HG02981 (cell line): ENCODE results near the gene VRK1.
"Not testable (repeated sequence)": the region's sequence is repeated elsewhere in the genome, so short reads cannot be mapped to it uniquely, and the experiment has no call there.

Experiments used
- ATAC-seq: cut with Tn5 transposase; IDR thresholded peaks from one replicate; pipeline ENCODE4 v1.9.1; 2021; ENCODE audit warnings: mild to moderate bottlenecking, moderate library complexity; ENCODE audit not compliant: unreplicated experiment

The VRK1 gene, protein sequence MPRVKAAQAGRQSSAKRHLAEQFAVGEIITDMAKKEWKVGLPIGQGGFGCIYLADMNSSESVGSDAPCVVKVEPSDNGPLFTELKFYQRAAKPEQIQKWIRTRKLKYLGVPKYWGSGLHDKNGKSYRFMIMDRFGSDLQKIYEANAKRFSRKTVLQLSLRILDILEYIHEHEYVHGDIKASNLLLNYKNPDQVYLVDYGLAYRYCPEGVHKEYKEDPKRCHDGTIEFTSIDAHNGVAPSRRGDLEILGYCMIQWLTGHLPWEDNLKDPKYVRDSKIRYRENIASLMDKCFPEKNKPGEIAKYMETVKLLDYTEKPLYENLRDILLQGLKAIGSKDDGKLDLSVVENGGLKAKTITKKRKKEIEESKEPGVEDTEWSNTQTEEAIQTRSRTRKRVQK

DNA sequence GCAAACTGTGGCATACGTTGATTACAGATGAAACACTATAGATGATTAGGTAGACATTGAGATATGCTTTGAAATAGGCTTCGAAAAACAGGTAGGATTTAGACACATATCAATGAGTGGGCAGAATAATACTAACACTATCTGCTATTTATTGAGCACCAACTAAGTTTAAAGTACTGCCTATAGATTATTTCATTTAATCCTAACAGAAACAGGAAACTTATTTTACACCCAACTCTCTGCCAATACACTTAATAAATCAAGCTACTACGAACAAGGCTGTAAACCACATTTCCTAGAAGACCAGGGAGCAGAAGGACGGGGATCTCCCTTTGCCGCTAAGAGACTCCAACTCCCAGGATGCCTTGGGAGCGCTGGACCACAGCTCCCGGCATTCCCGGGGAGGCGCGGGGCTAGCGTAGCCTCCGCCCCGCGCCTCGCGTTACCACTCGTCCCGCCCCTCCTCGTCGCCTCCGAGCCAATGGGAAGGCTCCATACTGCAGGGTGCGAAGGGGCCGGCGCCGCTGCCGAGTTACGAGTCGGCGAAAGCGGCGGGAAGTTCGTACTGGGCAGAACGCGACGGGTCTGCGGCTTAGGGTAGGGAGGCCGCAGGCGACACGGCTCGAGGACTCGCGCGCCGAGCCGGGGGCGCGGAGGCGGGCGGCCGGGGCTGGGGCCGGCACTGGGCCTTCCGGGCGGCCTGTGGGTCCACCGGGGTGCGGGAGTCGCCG, at the start of gene VRK1:
TSS of gene VRK1 (plus strand) at position 532 of the 731 bp plus-strand sequence. CDS start 36,090 bp downstream, outside the sequence.
- peak; percentile 96 for ATAC-seq

DNA sequence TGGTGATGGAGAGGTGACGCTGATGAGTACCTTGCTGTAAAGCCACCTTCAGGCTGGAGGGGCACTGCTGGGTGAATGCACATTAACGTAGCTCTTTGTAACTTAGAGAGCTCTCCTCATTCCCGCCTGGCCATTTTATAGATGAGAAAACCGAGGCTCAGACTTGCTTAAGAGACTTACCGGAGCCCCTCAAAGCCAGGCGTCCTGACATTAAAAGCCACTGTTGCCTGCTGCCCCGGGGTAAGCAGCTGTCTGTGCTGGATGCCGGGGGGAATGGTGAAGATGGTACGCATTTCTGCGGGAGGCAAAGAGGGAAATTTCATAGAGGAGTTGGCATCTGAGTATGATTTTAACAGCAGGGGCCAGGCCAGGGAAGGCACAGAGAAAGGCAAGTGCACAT, 49.6 kb upstream of the VRK1 start:
- no peak for ATAC-seq

DNA sequence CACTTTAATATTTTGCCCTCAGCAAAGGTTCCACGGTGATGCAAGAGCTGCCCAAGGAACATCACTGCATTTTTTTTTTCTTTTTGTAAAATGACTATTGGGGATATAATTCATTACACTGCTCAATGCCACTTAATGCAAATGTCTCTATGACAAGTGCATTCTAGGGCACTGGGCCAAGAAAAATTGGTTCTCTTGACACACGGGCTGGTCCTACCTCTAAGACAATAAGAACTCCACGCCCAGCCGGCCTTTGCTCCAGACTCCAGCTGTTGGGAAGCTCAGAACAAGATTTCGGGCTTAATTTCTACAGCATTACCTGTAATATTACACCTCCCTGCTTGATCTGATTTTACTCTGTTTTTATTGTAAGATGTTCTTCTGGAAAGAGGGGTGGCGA, 48.8 kb upstream of the VRK1 start:
- ATAC-seq, result no peak

DNA sequence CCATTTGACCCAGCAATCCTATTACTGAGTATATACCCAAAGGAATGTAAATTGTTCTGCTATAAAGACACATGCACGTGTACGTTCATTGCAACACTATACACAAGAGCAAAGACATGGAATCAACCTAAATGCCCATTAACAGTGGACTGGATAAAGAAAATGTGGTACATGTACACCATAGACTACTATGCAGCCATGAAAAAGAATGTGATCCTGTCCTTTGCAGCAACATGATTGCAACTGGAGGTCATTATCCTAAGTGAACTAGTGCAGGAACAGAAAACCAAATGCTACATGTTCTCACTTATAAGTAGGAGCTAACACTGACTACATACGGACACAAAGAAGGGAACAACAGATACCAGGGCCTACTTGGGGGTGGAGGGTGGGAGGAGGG, 45.7 kb upstream of the VRK1 start:
- ATAC-seq, result no peak

DNA sequence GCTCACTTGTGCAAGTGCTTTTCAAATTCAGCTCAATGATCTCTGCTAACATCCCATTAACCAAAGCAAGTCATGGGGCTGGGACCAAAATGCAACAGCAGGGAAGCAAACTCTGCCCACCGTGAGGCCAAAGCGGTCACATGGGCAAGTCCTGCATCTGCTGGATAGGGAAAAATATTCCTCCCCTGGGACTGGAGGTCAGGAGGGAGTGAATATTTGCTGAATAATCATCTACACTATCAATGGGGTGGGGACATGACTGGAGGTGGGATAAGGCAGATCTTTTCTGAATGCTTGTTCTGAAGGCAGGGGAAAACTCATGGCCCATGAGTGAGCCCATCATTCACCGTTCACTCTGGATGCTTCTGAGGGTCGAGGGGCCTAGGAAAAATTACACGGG, 45.1 kb upstream of the VRK1 start:
- no peak for ATAC-seq

DNA sequence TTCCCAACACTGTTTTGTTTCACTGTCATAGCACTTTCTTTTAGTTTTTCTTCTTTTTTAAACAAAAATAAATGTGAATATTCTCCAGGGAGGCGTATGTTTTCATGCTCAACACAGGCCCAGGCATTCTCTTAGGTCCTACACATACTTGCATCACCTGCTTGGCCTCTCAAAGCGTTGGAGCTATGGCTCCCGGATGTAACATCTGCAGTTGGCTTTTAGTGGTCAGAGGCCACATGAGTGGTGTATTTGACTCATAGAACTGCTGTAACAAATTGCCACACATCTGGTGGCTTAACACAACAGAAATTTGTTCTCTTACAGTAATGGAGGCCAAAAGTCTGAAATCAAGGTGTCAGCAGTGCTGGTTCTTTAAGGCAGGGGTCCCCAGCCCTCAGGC, 44.6 kb upstream of the VRK1 start:
- no peak for ATAC-seq

DNA sequence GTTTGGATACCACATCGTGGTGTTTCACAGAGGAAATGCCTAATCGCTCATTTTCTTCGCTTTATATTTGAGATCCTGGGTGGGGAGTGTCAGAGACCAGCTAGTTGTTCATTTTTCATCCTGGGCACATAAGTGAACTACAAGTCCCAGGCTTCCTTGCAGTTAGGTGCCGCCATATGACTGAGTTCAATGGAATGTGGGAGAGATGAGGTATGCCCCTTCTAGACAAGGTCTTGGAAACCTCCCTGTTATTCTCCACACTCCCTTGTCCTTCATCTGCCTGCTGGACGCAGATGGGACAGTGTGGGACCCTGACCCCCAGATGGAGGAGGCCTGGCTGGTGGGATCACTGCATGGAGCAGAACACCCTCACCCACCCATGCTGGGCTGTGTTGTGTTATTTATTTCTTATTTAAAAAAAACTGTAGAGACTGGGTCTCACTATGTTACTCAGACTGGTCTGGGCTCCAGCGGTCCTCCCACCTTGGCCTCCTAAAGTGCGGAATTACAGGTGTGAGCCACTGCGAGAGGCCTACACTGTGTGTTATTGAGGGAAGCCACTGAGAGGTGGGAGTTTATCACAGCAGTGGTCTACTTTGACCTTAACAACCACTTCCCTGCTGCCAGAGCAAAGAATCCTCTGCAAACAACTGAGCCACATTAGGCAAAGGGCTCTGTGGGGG, 42.9 kb upstream of the VRK1 start:
- no peak for ATAC-seq

DNA sequence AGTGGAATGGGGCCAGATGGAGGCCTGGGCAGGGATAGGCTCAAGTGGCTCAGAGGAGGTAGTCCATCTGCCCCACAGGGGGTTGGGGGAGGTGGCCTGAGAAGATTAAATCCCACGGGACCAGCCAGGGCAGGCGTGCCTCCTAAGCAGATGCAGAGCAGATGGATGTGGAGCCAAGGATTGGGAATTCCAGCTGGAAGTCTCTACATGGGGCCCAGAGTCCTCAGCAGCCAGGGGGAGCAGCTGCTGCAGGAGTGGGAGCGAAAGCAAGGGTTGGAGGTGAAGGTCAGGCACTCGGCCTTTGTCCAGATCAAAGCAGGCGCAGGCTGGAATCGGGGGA, 42.4 kb upstream of the VRK1 start:
- ATAC-seq, result no peak

DNA sequence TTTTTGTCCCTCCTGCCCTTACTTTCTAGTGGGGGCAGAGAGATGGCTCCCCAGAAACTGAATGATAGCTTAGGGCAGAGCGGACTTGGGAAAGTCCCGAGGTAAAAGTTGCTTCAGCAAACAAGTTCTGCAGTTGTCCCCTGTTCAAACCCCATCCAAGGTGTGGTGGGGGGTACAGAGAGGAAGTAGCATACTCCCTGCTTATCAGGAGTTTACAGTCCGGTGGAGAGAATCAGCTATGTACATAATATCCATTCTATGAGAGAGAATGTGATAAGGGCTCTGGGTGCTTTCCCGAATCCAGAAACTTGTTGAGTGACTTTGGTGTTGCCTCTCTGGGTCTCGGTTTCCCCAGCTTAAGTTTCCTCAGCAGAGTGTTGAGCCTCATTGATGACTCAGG, 40.4 kb upstream of the VRK1 start:
- ATAC-seq, result no peak

DNA sequence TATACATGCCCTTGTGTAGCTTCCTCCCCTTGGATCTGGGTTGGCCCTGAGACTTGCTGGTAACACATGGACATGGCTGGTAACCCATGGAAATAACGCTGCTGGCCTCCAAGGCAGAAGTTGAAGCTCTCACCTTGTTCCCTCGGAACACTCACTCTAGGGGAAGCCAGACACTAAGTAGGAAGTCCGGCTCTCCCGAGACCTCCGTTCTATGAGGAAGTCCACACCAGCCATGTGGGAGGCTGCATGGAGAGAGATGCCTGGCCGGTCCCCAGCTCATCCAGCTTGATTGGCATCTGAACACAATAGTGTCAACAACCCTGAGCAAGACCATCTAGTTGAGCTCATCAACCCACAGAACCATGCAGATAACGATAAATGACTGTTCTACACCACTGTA, 39.7 kb upstream of the VRK1 start:
- ATAC-seq, result no peak

DNA sequence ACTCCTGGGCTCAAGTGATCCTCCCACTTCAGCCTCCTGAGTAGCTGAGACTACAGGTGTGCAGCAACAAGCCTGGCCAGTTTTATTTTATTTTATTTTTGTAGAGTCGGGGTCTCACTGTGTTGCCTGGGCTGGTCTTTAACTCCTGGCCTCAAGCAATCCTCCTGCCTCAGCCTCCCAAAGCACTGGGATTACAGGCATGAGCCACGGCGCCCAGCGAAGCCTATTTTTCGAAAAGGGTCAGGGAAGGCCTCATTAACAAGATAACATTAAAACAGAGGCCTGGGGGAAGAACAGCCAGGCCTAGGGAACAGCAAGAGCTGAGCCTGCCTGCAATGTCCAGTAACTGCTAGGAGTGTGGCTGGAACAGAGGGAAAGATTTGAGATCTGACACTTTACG, 36.1 kb upstream of the VRK1 start:
- no peak for ATAC-seq

DNA sequence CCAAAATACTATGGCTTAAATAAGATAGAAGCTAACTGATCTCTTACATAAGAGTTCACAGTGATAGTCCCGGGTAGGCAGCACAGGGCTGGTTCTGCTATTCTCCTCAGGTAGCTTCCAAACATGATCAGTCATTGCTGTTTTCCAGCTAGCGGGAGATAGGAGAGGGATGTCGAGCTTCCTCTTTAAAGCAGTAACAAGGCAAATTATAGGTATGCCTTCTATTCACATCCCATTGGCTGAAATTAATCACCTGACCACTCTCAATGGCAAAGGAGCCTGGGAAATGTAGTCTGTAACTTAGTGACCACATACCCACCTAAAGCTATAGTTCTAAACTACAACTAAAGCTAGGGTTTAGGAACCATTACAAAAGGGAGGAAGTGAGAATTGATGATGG, 34.5 kb upstream of the VRK1 start:
- peak; percentile 100 for ATAC-seq

DNA sequence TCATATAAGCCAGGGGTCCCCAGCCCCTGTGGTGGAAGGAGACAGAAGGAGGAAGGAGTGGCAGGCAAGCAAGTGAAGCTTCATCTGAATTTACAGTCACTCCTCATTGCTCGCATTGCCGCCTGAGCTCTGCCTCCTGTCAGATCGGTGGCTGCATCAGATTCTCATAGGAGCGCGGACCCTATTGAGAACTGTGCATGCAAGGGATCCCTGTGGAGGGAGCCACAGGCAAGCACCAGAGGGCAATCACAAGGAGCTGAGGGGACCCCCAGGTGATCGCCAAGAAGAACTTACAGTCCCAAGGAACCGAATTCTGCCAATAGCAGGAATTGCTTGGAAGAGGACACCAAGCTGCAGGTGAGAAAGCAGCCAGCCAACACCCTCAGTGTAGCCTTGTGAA, 33.2 kb upstream of the VRK1 start:
- no peak for ATAC-seq

DNA sequence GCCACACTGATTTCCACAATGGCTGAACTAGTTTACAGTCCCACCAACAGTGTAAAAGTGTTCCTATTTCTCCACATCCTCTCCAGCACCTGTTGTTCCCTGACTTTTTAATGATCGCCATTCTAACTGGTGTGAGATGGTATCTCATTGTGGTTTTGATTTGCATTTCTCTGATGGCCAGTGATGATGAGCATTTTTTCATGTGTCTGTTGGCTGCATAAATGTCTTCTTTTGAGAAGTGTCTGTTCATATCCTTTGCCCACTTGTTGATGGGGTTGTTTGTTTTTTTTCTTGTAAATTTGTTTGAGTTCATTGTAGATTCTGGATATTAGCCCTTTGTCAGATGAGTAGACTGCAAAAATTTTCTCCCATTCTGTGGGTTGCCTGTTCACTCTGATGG, 32.0 kb upstream of the VRK1 start:
- not testable (repeated sequence) for ATAC-seq

DNA sequence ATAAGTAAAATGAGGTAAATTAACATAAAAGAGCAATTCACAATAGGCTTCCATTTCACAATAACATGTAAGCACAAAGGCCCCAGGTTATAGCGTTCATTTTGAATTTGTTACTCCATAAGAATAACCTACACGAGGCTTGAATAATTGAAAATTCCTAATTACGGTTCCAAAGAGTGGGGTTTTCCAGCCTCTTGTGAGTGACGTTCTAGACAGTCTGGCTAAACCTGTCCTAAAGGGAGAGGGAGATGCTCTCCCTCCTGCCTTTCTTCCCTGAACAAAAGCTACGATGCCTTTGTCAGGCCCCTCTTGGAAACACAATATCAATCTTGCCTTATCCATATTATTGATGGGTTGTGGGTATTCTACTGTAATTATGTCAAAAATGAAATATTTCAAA, 24.3 kb upstream of the VRK1 start:
- ATAC-seq, result no peak

DNA sequence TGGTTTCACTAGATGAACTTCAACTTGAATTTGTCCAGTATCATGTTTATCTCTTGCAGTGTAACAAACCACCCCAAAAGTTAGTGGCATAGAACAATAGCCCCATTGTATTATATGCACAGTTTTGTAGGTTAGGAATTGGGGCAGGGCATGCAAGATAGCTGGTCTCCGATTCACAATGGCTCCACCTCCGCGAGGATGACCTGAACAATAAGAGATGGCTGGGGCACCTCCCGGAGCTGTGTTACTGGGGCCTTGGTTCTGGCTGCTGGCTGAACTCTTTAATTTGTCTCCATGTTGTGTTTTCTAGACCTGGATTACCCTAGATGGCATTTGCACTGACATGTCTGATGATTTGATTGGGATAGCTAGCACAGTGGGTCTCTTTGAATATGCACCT, 20.4 kb upstream of the VRK1 start:
- ATAC-seq, result no peak

DNA sequence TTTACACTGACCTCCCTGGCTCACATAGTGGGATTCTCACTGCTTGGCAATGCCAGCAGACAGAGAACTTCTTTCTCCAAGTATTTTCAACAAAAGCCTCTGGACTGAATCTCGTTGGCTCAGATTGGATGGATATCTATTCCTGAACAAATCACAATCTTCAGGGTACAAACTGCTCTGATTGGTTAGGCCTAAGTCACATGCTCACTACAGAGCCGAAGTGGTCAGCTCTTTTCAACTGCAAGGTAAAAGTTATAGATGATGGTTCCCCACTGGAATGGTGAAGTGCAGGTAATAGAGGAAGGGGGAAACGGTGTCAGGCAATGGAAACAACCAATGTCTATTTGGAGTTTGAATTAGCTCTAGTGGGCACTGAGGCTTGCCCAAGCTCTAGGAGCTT, 16.7 kb upstream of the VRK1 start:
- ATAC-seq, result no peak

DNA sequence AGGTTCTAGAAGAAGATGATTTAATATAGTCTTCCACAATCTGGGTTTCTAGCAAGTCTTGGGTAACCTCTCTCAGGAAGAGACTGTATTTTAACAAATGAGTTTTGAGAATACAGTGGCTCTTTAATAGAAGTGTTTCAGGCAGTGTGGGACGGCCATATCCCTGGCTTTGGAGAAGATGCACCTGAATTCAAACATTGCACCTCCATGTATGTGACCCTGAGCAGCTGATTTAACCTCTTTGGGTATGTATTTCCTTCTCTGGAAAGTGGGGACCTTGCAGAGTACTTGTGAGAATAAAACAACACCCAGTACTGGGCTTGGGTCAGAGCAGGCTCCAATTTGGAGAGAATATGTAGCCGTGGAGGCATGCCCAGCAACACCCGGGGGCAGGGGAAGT, 15.8 kb upstream of the VRK1 start:
- no peak for ATAC-seq

DNA sequence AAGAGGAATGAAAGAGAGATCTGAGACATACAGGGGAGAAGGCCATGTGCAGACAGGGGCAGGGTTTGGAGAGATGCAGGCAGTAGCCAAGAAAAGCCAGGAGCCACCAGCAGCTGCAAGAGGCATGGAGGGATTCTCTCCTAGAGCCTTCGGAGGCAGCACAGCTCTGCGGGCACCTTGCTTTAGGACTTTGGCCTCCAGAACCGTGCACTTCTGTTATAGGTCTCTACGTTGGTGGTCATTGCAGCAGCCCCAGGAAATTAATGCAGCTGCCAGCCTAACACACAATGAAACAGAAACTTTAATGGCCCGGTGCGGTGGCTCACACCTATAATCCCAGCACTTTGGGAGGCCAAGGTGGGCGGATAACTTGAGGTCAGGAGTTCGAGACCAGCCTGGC, 14.7 kb upstream of the VRK1 start:
- ATAC-seq, result no peak

DNA sequence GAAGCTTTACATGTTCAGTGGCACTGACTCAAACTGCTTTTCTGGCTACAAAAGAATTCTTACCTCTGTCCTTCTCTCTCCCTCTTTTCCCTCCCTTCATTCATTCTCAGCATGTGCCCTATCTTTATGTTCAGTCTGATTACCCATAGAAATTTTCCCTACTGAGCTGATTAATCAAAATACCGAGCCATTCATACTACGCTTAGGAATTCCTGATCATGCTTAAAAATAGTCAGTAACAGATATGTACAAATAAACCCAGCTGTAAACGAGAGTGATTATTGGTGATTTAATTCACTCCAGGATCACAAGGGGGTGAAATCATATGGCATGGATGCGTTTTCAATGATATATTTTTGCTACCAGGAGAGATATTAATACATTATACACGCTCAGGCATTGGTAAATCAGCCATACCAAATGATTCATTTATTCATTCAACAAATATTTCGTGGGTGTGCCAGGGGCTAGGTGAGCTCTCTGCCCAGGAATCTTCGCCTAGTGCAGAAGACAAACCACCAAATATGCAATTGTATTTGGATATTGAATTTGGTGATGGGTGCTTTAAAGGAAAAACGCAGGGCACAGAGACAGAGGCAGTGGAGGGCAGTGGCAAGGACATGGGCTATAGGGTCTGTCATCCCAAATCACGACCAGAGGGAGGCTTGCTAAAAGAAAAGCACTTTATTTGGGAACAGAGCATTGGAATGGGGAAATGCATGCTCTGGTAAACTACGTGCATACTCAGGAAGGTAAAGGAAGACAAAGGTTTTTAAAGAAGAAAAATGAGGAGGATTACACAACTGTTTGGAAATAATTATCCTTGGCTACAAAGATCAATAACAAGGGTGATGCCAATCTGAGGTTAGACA, 13.9 kb upstream of the VRK1 start:
- ATAC-seq, result no peak

DNA sequence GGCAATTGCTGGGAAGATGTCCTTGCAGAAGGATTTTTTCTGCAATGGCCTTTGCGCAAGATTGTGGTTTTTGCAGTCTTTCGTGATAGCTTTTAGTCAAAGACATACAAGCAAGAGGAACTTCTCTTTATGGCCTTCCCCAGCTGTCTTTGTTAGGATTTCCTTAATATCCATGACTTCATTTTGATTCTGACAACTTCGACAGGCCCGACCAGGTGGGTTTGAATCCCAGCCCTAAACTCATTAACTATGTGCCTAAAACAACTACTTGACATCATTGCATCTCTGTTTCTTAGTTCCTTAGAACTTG, 13.3 kb upstream of the VRK1 start:
- ATAC-seq, result no peak
